CD4-positive, alpha-beta T cell (primary cell): ENCODE measurements around the gene ATP13A2. TPM values are rescaled to one million over a fixed set of nuclear protein-coding genes. Genes with fewer than 3 reads are reported as not detected.

ENCODE experiments used
- ATAC-seq: fragments of 200-7000 bp; cut with Tn5 transposase; one replicate; pipeline ENCODE4 v1.10.0; 2022; ENCODE audit warnings: mild to moderate bottlenecking; ENCODE audit not compliant: poor library complexity
- CTCF ChIA-PET: fragments of 350-600 bp; sonication (Branson Sonifier 250); formaldehyde crosslinking; loops from one replicate; lab custom pipeline; 2021; ENCODE audit warnings: antibody characterized with exemption, inconsistent platforms; lab: Charles Lee
- POLR2A ChIA-PET: fragments of 350-600 bp; sonication (Branson Sonifier 250); formaldehyde crosslinking; loops from one replicate; lab custom pipeline; 2021; ENCODE audit warnings: antibody characterized with exemption, inconsistent platforms; lab: Charles Lee
- DNase-seq, 14 experiments: peaks; one replicate each; pipeline ENCODE4 v3.0.0-alpha.2; 2013 to 2020; ENCODE audit warnings: mixed read lengths in 2 of 14
- H3K27ac ChIP-seq, 2 donors: one replicate each; pipeline versions ENCODE4 v1.5.1 to v1.7.0; 2013; ENCODE audit warnings: low read length in 2 of 2, low read depth in 1 of 2, mild to moderate bottlenecking in 1 of 2
- H3K27me3 ChIP-seq, 2 experiments: 1 replicate in 1 of 2; 2 replicates in 1 of 2; pipeline versions ENCODE4 v1.6.1 to v1.7.0; 2013; ENCODE audit warnings: low read length in 2 of 2, control low read depth in 1 of 2, mild to moderate bottlenecking in 1 of 2, moderate library complexity in 1 of 2; ENCODE audit not compliant: insufficient read depth in 2 of 2, control insufficient read depth in 1 of 2
- H3K36me3 ChIP-seq: one replicate; pipeline ENCODE4 v1.6.1; 2013; ENCODE audit warnings: low read length, control low read depth; ENCODE audit not compliant: insufficient read depth
- H3K4me1 ChIP-seq: one replicate; pipeline ENCODE4 v1.6.1; 2013; ENCODE audit warnings: low read length, control low read depth; ENCODE audit not compliant: insufficient read depth
- H3K4me3 ChIP-seq: one replicate; pipeline ENCODE4 v1.5.1; 2013; ENCODE audit warnings: mild to moderate bottlenecking, low read length, moderate library complexity
- H3K9me3 ChIP-seq, 2 experiments: 1 replicate in 1 of 2; 2 replicates in 1 of 2; pipeline versions ENCODE4 v1.6.1 to v1.7.0; 2013; ENCODE audit warnings: low read length in 2 of 2, mild to moderate bottlenecking in 2 of 2, control low read depth in 1 of 2, moderate library complexity in 1 of 2; ENCODE audit not compliant: control insufficient read depth in 1 of 2, insufficient read depth in 1 of 2
- H3K27ac Mint-ChIP-seq: one replicate; pipeline ENCODE4 v1.8.0; 2020; ENCODE audit warnings: mixed read lengths
- H3K27me3 Mint-ChIP-seq: one replicate; pipeline ENCODE4 v1.8.0; 2021; ENCODE audit warnings: mixed read lengths
- H3K36me3 Mint-ChIP-seq: one replicate; pipeline ENCODE4 v1.8.0; 2021; ENCODE audit warnings: low read depth, mixed read lengths
- H3K4me1 Mint-ChIP-seq: one replicate; pipeline ENCODE4 v1.8.0; 2021; ENCODE audit warnings: low read depth, mixed read lengths
- H3K4me3 Mint-ChIP-seq: one replicate; pipeline ENCODE4 v1.8.0; 2020; ENCODE audit warnings: mild to moderate bottlenecking, mixed read lengths
- H3K9me3 Mint-ChIP-seq: one replicate; pipeline ENCODE4 v1.8.0; 2020; ENCODE audit warnings: mixed read lengths
- CTCF ChIP-seq: fragments of 200-600 bp; IDR thresholded peaks from one replicate; pipeline ENCODE4 v1.8.0; 2022; ENCODE audit warnings: antibody characterized with exemption, mild to moderate bottlenecking
- intact Hi-C, 2 experiments: fragments of 100-400 bp; cut with DNase I in 1 of 2; cut with micrococcal nuclease in 1 of 2; formaldehyde crosslinking; loops; one replicate each; pipeline versions ENCODE4 v1.15.1 to v1.9.0; 2023 to 2025; cut with DNase I, micrococcal nuclease
- total RNA-seq, 174 experiments: library from RNA in 2 of 174; stranded (reverse) in 2 of 174; gene quantifications; one replicate each; pipeline ENCODE4 v1.2.3 and lab custom pipeline; 2021 to 2026

ATP13A2 gene
- total RNA-seq, 2 experiments from 2014 or later: 27.0 to 30.6 TPM

- H3K4me3 ChIP-seq: peak overlapping the region; percentile 93
- peaks cover 42% of the 10 kb centered on the region for H3K4me1 Mint-ChIP-seq
- H3K27ac Mint-ChIP-seq: peak overlapping the region; percentile 97
- ChIA-PET CTCF (no interaction called here), POLR2A (interaction anchor here (1.0 kb wide), 1 partner anchor 27 kb away, joined by 3 read pairs; no protein-coding TSS in a partner anchor)
- no peak for DNase-seq
- no peak for ATAC-seq
- H3K36me3 ChIP-seq: peaks cover 17% of the 10 kb centered on the region
- no peaks in the 10 kb centered on the region for H3K27me3 Mint-ChIP-seq
- no peaks in the 10 kb centered on the region for H3K27me3 ChIP-seq
- TF ChIP-seq CTCF: no peak
- intact Hi-C loops: loop anchor here (1.0 to 10.0 kb wide), 7 partner anchors 40 to 1638 kb away; partner anchors contain the start of genes RCC2 (in 2 of the 2), ATP13A2 (in 1 of the 2) and ZBTB17 (in 1 of the 2)
- peaks cover 19% of the 10 kb centered on the region for H3K4me1 ChIP-seq
- no peaks in the 10 kb centered on the region for H3K9me3 ChIP-seq
- peak overlapping the region; percentile 76 for H3K4me3 Mint-ChIP-seq
- peak overlapping the region in 1 of 2 donors; percentile 85 for H3K27ac ChIP-seq
- H3K36me3 Mint-ChIP-seq: peaks cover 31% of the 10 kb centered on the region
- no peaks in the 10 kb centered on the region for H3K9me3 Mint-ChIP-seq
Measured at GRCh38 chr1:17052641-17053040, 40.9 kb upstream of the ATP13A2 start.

GRCh38 chr1:17052038-17052437 is 40.3 kb upstream of the ATP13A2 start:
- H3K4me3 ChIP-seq: no peak overlapping the region
- DNase-seq: no peak
- H3K4me1 ChIP-seq: peaks cover 19% of the 10 kb centered on the region
- no peak for TF ChIP-seq CTCF
- peaks cover 17% of the 10 kb centered on the region for H3K36me3 ChIP-seq
- H3K27me3 ChIP-seq: no peaks in the 10 kb centered on the region
- no peaks in the 10 kb centered on the region for H3K27me3 Mint-ChIP-seq
- H3K27ac ChIP-seq: no peak overlapping the region
- ChIA-PET POLR2A (interaction anchor here (1.0 kb wide), 1 partner anchor 27 kb away, joined by 3 read pairs; no protein-coding TSS in a partner anchor), CTCF (no interaction called here)
- no peaks in the 10 kb centered on the region for H3K9me3 Mint-ChIP-seq
- peaks cover 42% of the 10 kb centered on the region for H3K4me1 Mint-ChIP-seq
- intact Hi-C loops: loop anchor here (5.0 to 10.0 kb wide), 6 partner anchors 40 to 1637 kb away; partner anchors contain the start of genes RCC2 (in 2 of the 2), ATP13A2 (in 1 of the 2) and ZBTB17 (in 1 of the 2)
- H3K4me3 Mint-ChIP-seq: peak overlapping the region; percentile 76
- no peaks in the 10 kb centered on the region for H3K9me3 ChIP-seq
- peaks cover 32% of the 10 kb centered on the region for H3K36me3 Mint-ChIP-seq
- peak overlapping the region; percentile 97 for H3K27ac Mint-ChIP-seq
- no peak for ATAC-seq

- H3K4me1 Mint-ChIP-seq: peaks cover 38% of the 10 kb centered on the region
- DNase-seq: no peak
- intact Hi-C loops: no loop called here
- no peaks in the 10 kb centered on the region for H3K9me3 Mint-ChIP-seq
- POLR2A ChIA-PET: no interaction called here
- H3K4me3 Mint-ChIP-seq: no peak overlapping the region
- no peaks in the 10 kb centered on the region for H3K9me3 ChIP-seq
- H3K27ac ChIP-seq: no peak overlapping the region
- peaks cover 47% of the 10 kb centered on the region for H3K36me3 Mint-ChIP-seq
- CTCF ChIA-PET: no interaction called here
- TF ChIP-seq CTCF: no peak
- H3K36me3 ChIP-seq: peaks cover 38% of the 10 kb centered on the region
- no peak for ATAC-seq
- peaks cover 11% of the 10 kb centered on the region for H3K4me1 ChIP-seq
- H3K27ac Mint-ChIP-seq: no peak overlapping the region
- no peak overlapping the region for H3K4me3 ChIP-seq
- no peaks in the 10 kb centered on the region for H3K27me3 Mint-ChIP-seq
- no peaks in the 10 kb centered on the region for H3K27me3 ChIP-seq
Measured at GRCh38 chr1:17047924-17048323, 36.2 kb upstream of the ATP13A2 start.
